HFFc6 (cell line): Measurements from ENCODE around the gene BCL2L12. TPM values are rescaled to one million over a fixed set of nuclear protein-coding genes. Genes with fewer than 3 reads are reported as not detected.
A peak's percentile ranks its signal among the peaks of the same experiment; 100 is the strongest.

Experiments
- DNase-seq: peaks from one replicate; pipeline ENCODE4 v3.0.0-alpha.2; 2018
- H3K27ac Mint-ChIP-seq: 2 replicates; pipeline ENCODE4 v1.8.0; 2020; ENCODE audit warnings: mild to moderate bottlenecking, mixed read lengths
- H3K27me3 Mint-ChIP-seq: 2 replicates; pipeline ENCODE4 v1.8.0; 2021; ENCODE audit warnings: mild to moderate bottlenecking, moderate library complexity, mixed read lengths; ENCODE audit not compliant: insufficient read depth
- H3K36me3 Mint-ChIP-seq: 2 replicates; pipeline ENCODE4 v1.8.0; 2021; ENCODE audit warnings: low read depth, mixed read lengths
- H3K4me1 Mint-ChIP-seq: 2 replicates; pipeline ENCODE4 v1.8.0; 2020; ENCODE audit warnings: low read depth, mixed read lengths
- H3K4me3 Mint-ChIP-seq: 2 replicates; pipeline ENCODE4 v1.8.0; 2020; ENCODE audit warnings: mild to moderate bottlenecking, moderate library complexity, mixed read lengths
- H3K9me3 Mint-ChIP-seq: 2 replicates; pipeline ENCODE4 v1.8.0; 2020; ENCODE audit warnings: mild to moderate bottlenecking, mixed read lengths
- CTCF ChIP-seq: fragments of 200-600 bp; sonication (generic); IDR thresholded peaks from 2 replicates; pipeline ENCODE4 v1.5.0; 2021; ENCODE audit warnings: antibody characterized with exemption, mild to moderate bottlenecking
- total RNA-seq, 6 experiments: library from RNA; stranded (reverse); fragmentation: NEBNext Ultra II Directional; extraction: Animal tissue kit (Norgen Biotek cat#: 25700); gene quantifications; 2 replicates in 1 of 6; 3 replicates in 5 of 6; pipeline ENCODE4 v1.2.3, GENCODE V29; 2021

Gene BCL2L12
- total RNA-seq, 6 experiments from 2014 or later = 23.9 to 34.2 (median 33.4) TPM

- H3K27ac Mint-ChIP-seq = peak overlapping the region; percentile 83; the same call in 1 of the 2 replicates
- peak overlapping the region; percentile 97 for H3K4me3 Mint-ChIP-seq
- no peaks in the 10 kb centered on the region for H3K9me3 Mint-ChIP-seq
These were observed 13.4 kb downstream of the BCL2L12 start for GRCh38 chr19:49678985-49679770.

GRCh38 chr19:49679771-49680413 is 14.2 kb downstream of the BCL2L12 start:
- no peak for TF ChIP-seq CTCF
- Mint-ChIP-seq H3K27ac (peak overlapping the region; percentile 52; the same call in 1 of the 2 replicates), H3K36me3 (peaks cover 4% of the 10 kb centered on the region; the same call in 1 of the 2 replicates), H3K4me1 (peaks cover 31% of the 10 kb centered on the region), H3K27me3 (peaks cover 8% of the 10 kb centered on the region), H3K4me3 (peak overlapping the region; percentile 12), H3K9me3 (no peaks in the 10 kb centered on the region)
- DNase-seq = no peak

More at GRCh38 chr19:49678985-49679770, 13.4 kb downstream of the BCL2L12 start:
- Mint-ChIP-seq H3K27me3 (peaks cover 8% of the 10 kb centered on the region), H3K4me1 (peaks cover 31% of the 10 kb centered on the region), H3K36me3 (peaks cover 4% of the 10 kb centered on the region; the same call in 1 of the 2 replicates)
- no peak for TF ChIP-seq CTCF
- DNase-seq = no peak

DNA sequence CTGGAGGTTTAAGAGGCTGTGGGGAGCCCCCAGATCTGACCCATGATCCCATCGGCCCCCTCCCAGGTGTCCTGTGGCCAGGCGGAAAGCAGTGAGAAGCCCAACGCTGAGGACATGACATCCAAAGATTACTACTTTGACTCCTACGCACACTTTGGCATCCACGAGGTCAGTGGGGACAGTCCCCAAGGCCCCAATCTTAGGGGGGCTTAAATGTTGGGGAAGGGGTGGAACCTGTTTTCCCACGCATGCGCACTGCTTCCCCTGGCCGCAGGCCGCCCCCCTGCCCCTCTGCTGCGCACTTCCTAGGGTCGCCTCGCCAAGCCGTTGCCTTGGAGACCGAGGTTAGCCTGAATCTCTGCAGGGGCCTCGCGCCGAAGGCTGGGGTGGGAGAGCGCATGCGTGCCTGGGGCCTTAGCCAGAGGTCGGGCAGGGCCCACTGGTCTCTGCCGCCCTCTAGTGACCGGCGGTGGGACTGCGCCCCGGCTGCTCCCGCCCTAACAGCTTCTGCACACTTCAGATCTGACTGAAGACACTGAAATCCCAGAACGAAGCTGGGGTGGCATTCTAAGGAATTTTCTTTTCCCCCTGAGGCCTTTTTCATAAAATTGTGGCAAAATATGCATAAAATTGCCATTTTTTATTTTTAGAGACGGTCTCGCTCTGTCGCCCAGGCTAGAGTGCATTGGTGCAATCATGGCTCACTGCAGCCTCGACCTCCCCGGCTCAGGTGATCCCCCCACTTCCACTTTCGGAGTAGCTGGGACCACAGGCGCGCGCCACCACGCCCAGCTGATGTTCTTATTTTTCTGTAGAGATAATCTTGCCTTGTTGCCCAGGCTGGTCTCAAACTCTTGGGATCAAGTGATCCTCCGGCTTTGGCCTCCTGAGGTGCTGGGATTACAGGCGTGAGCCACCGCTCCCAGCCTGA is 15.0 kb downstream of the BCL2L12 start:
- H3K9me3 Mint-ChIP-seq = no peaks in the 10 kb centered on the region
- H3K27ac Mint-ChIP-seq = peak overlapping the region; percentile 52; the same call in 1 of the 2 replicates
- peak overlapping the region; percentile 17 for H3K4me3 Mint-ChIP-seq

DNA sequence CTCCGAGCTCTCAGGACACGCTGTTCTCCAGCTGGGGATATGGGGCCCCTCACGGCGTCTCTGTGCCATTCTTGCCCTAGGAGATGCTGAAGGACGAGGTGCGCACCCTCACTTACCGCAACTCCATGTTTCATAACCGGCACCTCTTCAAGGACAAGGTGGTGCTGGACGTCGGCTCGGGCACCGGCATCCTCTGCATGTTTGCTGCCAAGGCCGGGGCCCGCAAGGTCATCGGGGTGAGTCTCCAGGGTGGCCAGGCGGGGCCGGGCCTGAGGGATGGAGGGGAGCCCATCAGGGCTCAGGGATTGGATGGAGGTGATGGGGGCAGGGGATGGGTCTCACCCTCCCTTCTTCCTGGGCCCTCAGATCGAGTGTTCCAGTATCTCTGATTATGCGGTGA is 16.1 kb downstream of the BCL2L12 start:
- peaks cover 21% of the 10 kb centered on the region for H3K4me1 Mint-ChIP-seq
- no peak overlapping the region for H3K4me3 Mint-ChIP-seq
- H3K27me3 Mint-ChIP-seq = peaks cover 10% of the 10 kb centered on the region
- no peak for TF ChIP-seq CTCF
- H3K9me3 Mint-ChIP-seq = no peaks in the 10 kb centered on the region
- H3K36me3 Mint-ChIP-seq = peaks cover 10% of the 10 kb centered on the region; the same call in 1 of the 2 replicates
- no peak overlapping the region for H3K27ac Mint-ChIP-seq
- no peak for DNase-seq

More for the DNA sequence above, 15.0 kb downstream of the BCL2L12 start:
- DNase-seq = peak; percentile 61
- TF ChIP-seq CTCF = peak; percentile 100
- Mint-ChIP-seq H3K36me3 (peaks cover 10% of the 10 kb centered on the region; the same call in 1 of the 2 replicates), H3K27me3 (peaks cover 9% of the 10 kb centered on the region), H3K4me1 (peaks cover 31% of the 10 kb centered on the region)

GRCh38 chr19:49682274-49682673 is 16.5 kb downstream of the BCL2L12 start:
- DNase-seq = no peak
- H3K36me3 Mint-ChIP-seq = peaks cover 10% of the 10 kb centered on the region; the same call in 1 of the 2 replicates
- peaks cover 7% of the 10 kb centered on the region for H3K27me3 Mint-ChIP-seq
- H3K4me3 Mint-ChIP-seq = no peak overlapping the region
- H3K27ac Mint-ChIP-seq = no peak overlapping the region; the same call in 1 of the 2 replicates
- H3K9me3 Mint-ChIP-seq = no peaks in the 10 kb centered on the region
- H3K4me1 Mint-ChIP-seq = peaks cover 21% of the 10 kb centered on the region
- no peak for TF ChIP-seq CTCF
